ENCODE measurements around the gene CEP128.

CEP128 gene

GRCh38 chr14:80627745-80628144, 313.8 kb downstream of the CEP128 start:
- H3K4me1 ChIP-seq (ENCODE audit: insufficient read depth, insufficient read length), result no peaks in the 10 kb centered on the region
- H3K36me3 ChIP-seq (ENCODE audit: insufficient read depth, insufficient read length, low read length), result no peaks in the 10 kb centered on the region
- no peak for DNase-seq (ENCODE audit: low read depth, low spot score)
- no peak overlapping the region for H3K4me3 ChIP-seq (ENCODE audit: insufficient read length, low read depth)
- H3K27me3 ChIP-seq (ENCODE audit: insufficient read depth, insufficient read length), result no peaks in the 10 kb centered on the region
- no peak overlapping the region for H3K9ac ChIP-seq (ENCODE audit: insufficient read length, low read depth)
- no peak for TF ChIP-seq SUZ12 (IDR thresholded peaks at IDR 0.05; ENCODE audit: extremely low read depth, insufficient read depth, insufficient read length)
- no peak for TF ChIP-seq ZNF274 (IDR thresholded peaks at IDR 0.05; ENCODE audit: low read depth, low read length)
- no peak for TF ChIP-seq YY1 (IDR thresholded peaks at IDR 0.05; ENCODE audit: insufficient read depth, insufficient read length)
- H3K9me3 ChIP-seq (ENCODE audit: insufficient read depth, low read length), result no peaks in the 10 kb centered on the region

- no peak for DNase-seq (ENCODE audit: low read depth, low spot score)
- H3K4me1 ChIP-seq (ENCODE audit: insufficient read depth, insufficient read length), result no peaks in the 10 kb centered on the region
- no peak for TF ChIP-seq YY1 (IDR thresholded peaks at IDR 0.05; ENCODE audit: insufficient read depth, insufficient read length)
- no peaks in the 10 kb centered on the region for H3K27me3 ChIP-seq (ENCODE audit: insufficient read depth, insufficient read length)
- no peaks in the 10 kb centered on the region for H3K9me3 ChIP-seq (ENCODE audit: insufficient read depth, low read length)
- H3K36me3 ChIP-seq (ENCODE audit: insufficient read depth, insufficient read length, low read length), result no peaks in the 10 kb centered on the region
- no peak overlapping the region for H3K9ac ChIP-seq (ENCODE audit: insufficient read length, low read depth)
- no peak overlapping the region for H3K4me3 ChIP-seq (ENCODE audit: insufficient read length, low read depth)
Measured at GRCh38 chr14:80624581-80624980, 317.0 kb downstream of the CEP128 start.

GRCh38 chr14:80621701-80622100, 319.8 kb downstream of the CEP128 start:
- no peak overlapping the region for H3K9ac ChIP-seq (ENCODE audit: insufficient read length, low read depth)
- no peak for DNase-seq (ENCODE audit: low read depth, low spot score)

GRCh38 chr14:80620434-80620833, 321.1 kb downstream of the CEP128 start:
- Histone ChIP-seq H3K9me3 (ENCODE audit: insufficient read depth, low read length) (no peaks in the 10 kb centered on the region), H3K27me3 (ENCODE audit: insufficient read depth, insufficient read length) (no peaks in the 10 kb centered on the region), H3K9ac (ENCODE audit: insufficient read length, low read depth) (no peak overlapping the region), H3K36me3 (ENCODE audit: insufficient read depth, insufficient read length, low read length) (no peaks in the 10 kb centered on the region), H3K4me1 (ENCODE audit: insufficient read depth, insufficient read length) (no peaks in the 10 kb centered on the region), H3K4me3 (ENCODE audit: insufficient read length, low read depth) (no peak overlapping the region)
- DNase-seq (ENCODE audit: low read depth, low spot score), result no peak
- TF ChIP-seq SUZ12 (IDR thresholded peaks at IDR 0.05; ENCODE audit: extremely low read depth, insufficient read depth, insufficient read length) (no peak), ZNF274 (IDR thresholded peaks at IDR 0.05; ENCODE audit: low read depth, low read length) (no peak), YY1 (IDR thresholded peaks at IDR 0.05; ENCODE audit: insufficient read depth, insufficient read length) (no peak)

More at GRCh38 chr14:80621701-80622100, 319.8 kb downstream of the CEP128 start:
- Histone ChIP-seq H3K4me1 (ENCODE audit: insufficient read depth, insufficient read length) (no peaks in the 10 kb centered on the region), H3K9me3 (ENCODE audit: insufficient read depth, low read length) (no peaks in the 10 kb centered on the region), H3K36me3 (ENCODE audit: insufficient read depth, insufficient read length, low read length) (no peaks in the 10 kb centered on the region), H3K27me3 (ENCODE audit: insufficient read depth, insufficient read length) (no peaks in the 10 kb centered on the region), H3K4me3 (ENCODE audit: insufficient read length, low read depth) (no peak overlapping the region)
- TF ChIP-seq ZNF274 (IDR thresholded peaks at IDR 0.05; ENCODE audit: low read depth, low read length), result no peak

DNA sequence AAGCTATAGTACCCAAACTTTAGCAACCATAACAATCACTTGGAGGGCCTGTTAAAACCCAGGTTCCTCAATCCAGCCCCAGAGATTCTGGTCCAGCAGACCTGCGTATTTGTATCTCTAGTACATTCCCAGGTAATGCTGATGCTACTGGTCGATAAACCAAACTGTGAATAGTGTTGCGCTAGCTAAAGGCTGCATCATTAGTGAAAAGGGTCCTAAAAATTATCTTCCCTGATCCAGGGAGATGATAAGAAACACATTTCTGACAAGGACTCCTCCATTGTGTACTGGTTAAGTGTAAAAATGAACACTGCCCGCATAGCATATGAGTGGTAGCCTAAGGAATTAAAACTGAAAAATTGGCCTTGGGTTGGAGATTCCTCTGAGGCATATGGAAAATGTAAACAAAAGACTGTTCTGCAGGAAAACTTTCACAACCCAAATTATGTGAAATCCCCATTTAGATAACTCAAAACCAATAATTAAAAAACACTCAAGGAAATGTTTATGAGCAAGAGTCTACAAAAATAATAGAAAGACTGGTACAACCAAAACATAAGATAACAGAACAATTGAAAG, 322.7 kb downstream of the CEP128 start:
- Histone ChIP-seq H3K9ac (ENCODE audit: insufficient read length, low read depth) (no peak overlapping the region), H3K4me1 (ENCODE audit: insufficient read depth, insufficient read length) (no peaks in the 10 kb centered on the region), H3K9me3 (ENCODE audit: insufficient read depth, low read length) (no peaks in the 10 kb centered on the region), H3K4me3 (ENCODE audit: insufficient read length, low read depth) (no peak overlapping the region), H3K36me3 (ENCODE audit: insufficient read depth, insufficient read length, low read length) (no peaks in the 10 kb centered on the region), H3K27me3 (ENCODE audit: insufficient read depth, insufficient read length) (no peaks in the 10 kb centered on the region)
- no peak for DNase-seq (ENCODE audit: low read depth, low spot score)
- TF ChIP-seq ZNF274 (IDR thresholded peaks at IDR 0.05; ENCODE audit: low read depth, low read length) (no peak), SUZ12 (IDR thresholded peaks at IDR 0.05; ENCODE audit: extremely low read depth, insufficient read depth, insufficient read length) (no peak), YY1 (IDR thresholded peaks at IDR 0.05; ENCODE audit: insufficient read depth, insufficient read length) (no peak)

DNA sequence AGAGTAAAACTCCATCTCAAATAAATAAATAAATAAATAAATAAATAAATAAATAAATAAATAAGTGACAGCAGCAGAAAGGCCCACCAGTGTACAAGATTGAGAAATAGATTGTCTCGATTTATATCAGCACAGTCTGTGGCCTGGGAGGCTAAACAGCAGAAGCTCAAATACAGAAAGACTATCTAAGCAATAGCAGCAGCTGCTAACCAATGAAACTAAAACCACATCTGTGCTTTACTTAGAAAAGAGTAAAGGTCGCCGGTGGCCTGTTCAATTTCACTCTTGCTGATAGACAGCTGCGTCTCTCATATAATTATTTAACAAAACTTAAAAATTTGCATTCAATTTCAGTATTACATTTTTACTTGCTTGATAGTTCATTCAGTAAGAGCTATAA, 325.7 kb downstream of the CEP128 start:
- DNase-seq (ENCODE audit: low read depth, low spot score), result no peak
- Histone ChIP-seq H3K9ac (ENCODE audit: insufficient read length, low read depth) (no peak overlapping the region), H3K36me3 (ENCODE audit: insufficient read depth, insufficient read length, low read length) (no peaks in the 10 kb centered on the region), H3K4me1 (ENCODE audit: insufficient read depth, insufficient read length) (no peaks in the 10 kb centered on the region), H3K9me3 (ENCODE audit: insufficient read depth, low read length) (no peaks in the 10 kb centered on the region), H3K27me3 (ENCODE audit: insufficient read depth, insufficient read length) (no peaks in the 10 kb centered on the region), H3K4me3 (ENCODE audit: insufficient read length, low read depth) (no peak overlapping the region)
- TF ChIP-seq YY1 (IDR thresholded peaks at IDR 0.05; ENCODE audit: insufficient read depth, insufficient read length) (no peak), ZNF274 (IDR thresholded peaks at IDR 0.05; ENCODE audit: low read depth, low read length) (no peak), SUZ12 (IDR thresholded peaks at IDR 0.05; ENCODE audit: extremely low read depth, insufficient read depth, insufficient read length) (no peak)

- TF ChIP-seq SUZ12 (IDR thresholded peaks at IDR 0.05; ENCODE audit: extremely low read depth, insufficient read depth, insufficient read length) (no peak), YY1 (IDR thresholded peaks at IDR 0.05; ENCODE audit: insufficient read depth, insufficient read length) (no peak), ZNF274 (IDR thresholded peaks at IDR 0.05; ENCODE audit: low read depth, low read length) (no peak)
- no peak overlapping the region for H3K9ac ChIP-seq (ENCODE audit: insufficient read length, low read depth)
- no peaks in the 10 kb centered on the region for H3K36me3 ChIP-seq (ENCODE audit: insufficient read depth, insufficient read length, low read length)
- H3K4me1 ChIP-seq (ENCODE audit: insufficient read depth, insufficient read length), result no peaks in the 10 kb centered on the region
- H3K9me3 ChIP-seq (ENCODE audit: insufficient read depth, low read length), result no peaks in the 10 kb centered on the region
- H3K27me3 ChIP-seq (ENCODE audit: insufficient read depth, insufficient read length), result no peaks in the 10 kb centered on the region
- no peak for DNase-seq (ENCODE audit: low read depth, low spot score)
- H3K4me3 ChIP-seq (ENCODE audit: insufficient read length, low read depth), result no peak overlapping the region
Measured at GRCh38 chr14:80609055-80609454, 332.5 kb downstream of the CEP128 start.

DNA sequence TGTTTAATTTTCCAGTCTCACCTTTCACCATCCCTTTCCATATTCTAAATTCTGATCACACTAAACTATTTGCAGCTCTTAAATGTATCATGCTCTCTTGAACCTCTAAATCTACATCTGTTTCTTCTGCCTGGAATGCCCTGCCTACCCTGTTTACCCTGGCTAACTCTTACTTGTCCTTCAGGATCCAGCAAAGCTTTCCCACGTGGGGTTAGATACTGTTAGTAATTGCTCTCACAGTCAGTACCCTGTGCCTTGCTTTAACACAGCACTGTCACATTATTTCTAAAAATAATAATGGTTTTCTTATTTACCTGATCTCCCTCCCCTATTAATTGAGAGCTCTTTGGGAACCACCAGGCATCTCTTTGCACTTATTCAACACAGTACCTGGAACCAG, 333.0 kb downstream of the CEP128 start:
- TF ChIP-seq YY1 (IDR thresholded peaks at IDR 0.05; ENCODE audit: insufficient read depth, insufficient read length) (no peak), SUZ12 (IDR thresholded peaks at IDR 0.05; ENCODE audit: extremely low read depth, insufficient read depth, insufficient read length) (no peak)
- no peak for DNase-seq (ENCODE audit: low read depth, low spot score)
- no peaks in the 10 kb centered on the region for H3K4me1 ChIP-seq (ENCODE audit: insufficient read depth, insufficient read length)

More for the DNA sequence above, 333.0 kb downstream of the CEP128 start:
- H3K9ac ChIP-seq (ENCODE audit: insufficient read length, low read depth), result no peak overlapping the region
- H3K27me3 ChIP-seq (ENCODE audit: insufficient read depth, insufficient read length), result no peaks in the 10 kb centered on the region
- no peaks in the 10 kb centered on the region for H3K36me3 ChIP-seq (ENCODE audit: insufficient read depth, insufficient read length, low read length)
- no peak overlapping the region for H3K4me3 ChIP-seq (ENCODE audit: insufficient read length, low read depth)
- no peaks in the 10 kb centered on the region for H3K9me3 ChIP-seq (ENCODE audit: insufficient read depth, low read length)
